PC-3 (cell line): ENCODE results near the gene ZNF800. TPM values are rescaled to one million over a fixed set of nuclear protein-coding genes. Genes with fewer than 3 reads are reported as not detected.

ENCODE experiments used
- ATAC-seq: fragments of 200-7000 bp; cut with Tn5 transposase; 2 replicates; pipeline ENCODE4 v1.9.1; 2020; ENCODE audit warnings: mild to moderate bottlenecking, moderate library complexity
- BruUV-seq: library from RNA; stranded (reverse); fragments of 400-500 nt; replicated peaks from 2 replicates; lab custom pipeline; 2021; lab: Mats Ljungman, UMichigan
- CTCF ChIA-PET: fragments of 300-600 bp; sonication (Branson Sonifier 250); formaldehyde crosslinking; loops from one replicate; lab custom pipeline; 2022; ENCODE audit warnings: antibody characterized with exemption; lab: Charles Lee
- POLR2A ChIA-PET: fragments of 300-600 bp; sonication (Branson Sonifier 250); formaldehyde crosslinking; loops from one replicate; lab custom pipeline; 2022; ENCODE audit warnings: antibody characterized with exemption; ENCODE audit not compliant: unreplicated experiment; lab: Charles Lee
- DNase-seq: peaks from one replicate; pipeline ENCODE4 v3.0.0-alpha.2; 2015
- H2AFZ ChIP-seq: fragments of 300-600 bp; sonication (generic); 2 replicates; pipeline ENCODE4 v1.6.0; 2016; ENCODE audit warnings: antibody characterized with exemption, low read length
- H3F3A ChIP-seq: fragments of 300-600 bp; sonication (generic); one replicate; pipeline ENCODE4 v1.6.0; 2017; ENCODE audit warnings: antibody characterized with exemption, low read length, control low read depth, mild to moderate bottlenecking; ENCODE audit not compliant: unreplicated experiment
- H3K27ac ChIP-seq: fragments of 300-600 bp; sonication (generic); 2 replicates; pipeline ENCODE4 v1.5.1; 2016; ENCODE audit warnings: mild to moderate bottlenecking, low read length
- H3K27me3 ChIP-seq: fragments of 300-600 bp; sonication (generic); 2 replicates; pipeline ENCODE4 v1.6.1; 2016; ENCODE audit warnings: low read length, mixed read lengths
- H3K36me3 ChIP-seq: fragments of 300-600 bp; sonication (generic); 2 replicates; pipeline ENCODE4 v1.6.1; 2016; ENCODE audit warnings: low read depth, mixed run types, low read length, mixed read lengths
- H3K4me1 ChIP-seq: fragments of 300-600 bp; sonication (generic); 2 replicates; pipeline ENCODE4 v1.5.1; 2016; ENCODE audit warnings: low read length; ENCODE audit not compliant: insufficient read depth
- H3K4me2 ChIP-seq: fragments of 300-600 bp; sonication (generic); 2 replicates; pipeline ENCODE4 v1.6.0; 2016; ENCODE audit warnings: low read length
- H3K4me3 ChIP-seq: fragments of 300-600 bp; sonication (generic); 2 replicates; pipeline ENCODE4 v1.5.1; 2016; ENCODE audit warnings: mild to moderate bottlenecking, low read length, mixed read lengths
- H3K79me2 ChIP-seq: fragments of 300-600 bp; sonication (generic); 2 replicates; pipeline ENCODE4 v1.6.1; 2017; ENCODE audit warnings: low read length, mixed read lengths
- H3K9ac ChIP-seq: fragments of 300-600 bp; sonication (generic); 2 replicates; pipeline ENCODE4 v1.6.0; 2016; ENCODE audit warnings: mild to moderate bottlenecking, low read length
- H3K9me2 ChIP-seq: fragments of 300-600 bp; sonication (generic); replicated peaks from 2 replicates; pipeline ENCODE4 v1.6.1; 2016; ENCODE audit warnings: mixed run types, low read length, mixed read lengths
- H3K9me3 ChIP-seq: fragments of 300-600 bp; sonication (generic); 2 replicates; pipeline ENCODE4 v1.6.1; 2016; ENCODE audit warnings: low read length, mixed read lengths
- H4K20me1 ChIP-seq: fragments of 300-600 bp; sonication (generic); 2 replicates; pipeline ENCODE4 v1.6.1; 2016; ENCODE audit warnings: low read length, mixed read lengths
- CTCF ChIP-seq: fragments of 300-600 bp; sonication (generic); conservative IDR thresholded peaks from 2 replicates; pipeline ENCODE4 v1.5.1; 2017; ENCODE audit warnings: antibody characterized with exemption, low read depth, mild to moderate bottlenecking, low read length
- EZH2 ChIP-seq: fragments of 300-600 bp; sonication (generic); IDR thresholded peaks from one replicate; pipeline ENCODE4 v1.6.1; 2017; ENCODE audit warnings: antibody characterized with exemption, mild to moderate bottlenecking, low read length; ENCODE audit not compliant: unreplicated experiment
- EZH2phosphoT487 ChIP-seq: fragments of 300-600 bp; sonication (generic); IDR thresholded peaks from 2 replicates; pipeline ENCODE4 v1.6.1; 2018; ENCODE audit warnings: mild to moderate bottlenecking, antibody characterized with exemption, low read length, borderline replicate concordance
- intact Hi-C: fragments of 100-400 bp; cut with micrococcal nuclease; formaldehyde crosslinking; loops from 2 replicates; pipeline ENCODE4 v1.9.0; 2023
- total RNA-seq: library from RNA; depleted of rRNA; stranded (reverse); fragments of >200 nt; gene quantifications from 2 replicates; pipeline ENCODE4 v1.2.3, GENCODE V29; 2014

ZNF800 gene
- total RNA-seq, 1 experiment from 2014 or later = 13.2 TPM

GRCh38 chr7:127337581-127337980 lies 54.9 kb downstream of the ZNF800 start:
- no peak overlapping the region for H2AFZ ChIP-seq
- no peaks in the 10 kb centered on the region for H4K20me1 ChIP-seq
- no peaks in the 10 kb centered on the region for H3K4me1 ChIP-seq
- BruUV-seq = no TSS peak
- ChIA-PET POLR2A (no interaction called here), CTCF (no interaction called here)
- H3K27ac ChIP-seq = no peak overlapping the region
- no peaks in the 10 kb centered on the region for H3K36me3 ChIP-seq
- TF ChIP-seq EZH2 = no peak
- TF ChIP-seq EZH2phosphoT487 = no peak
- no peak for TF ChIP-seq CTCF
- no peaks in the 10 kb centered on the region for H3K9me2 ChIP-seq
- H3K79me2 ChIP-seq = no peaks in the 10 kb centered on the region
- H3K4me3 ChIP-seq = no peak overlapping the region
- H3K9ac ChIP-seq = no peak overlapping the region
- no peak overlapping the region for H3K4me2 ChIP-seq
- no peaks in the 10 kb centered on the region for H3F3A ChIP-seq
- DNase-seq (no peak), ATAC-seq (no peak; the same call in 1 of the 2 replicates)
- H3K27me3 ChIP-seq = peaks cover 8% of the 10 kb centered on the region
- intact Hi-C loops = no loop called here
- no peaks in the 10 kb centered on the region for H3K9me3 ChIP-seq

GRCh38 chr7:127336458-127336857 lies 56.0 kb downstream of the ZNF800 start:
- ChIA-PET CTCF (no interaction called here), POLR2A (no interaction called here)

DNA sequence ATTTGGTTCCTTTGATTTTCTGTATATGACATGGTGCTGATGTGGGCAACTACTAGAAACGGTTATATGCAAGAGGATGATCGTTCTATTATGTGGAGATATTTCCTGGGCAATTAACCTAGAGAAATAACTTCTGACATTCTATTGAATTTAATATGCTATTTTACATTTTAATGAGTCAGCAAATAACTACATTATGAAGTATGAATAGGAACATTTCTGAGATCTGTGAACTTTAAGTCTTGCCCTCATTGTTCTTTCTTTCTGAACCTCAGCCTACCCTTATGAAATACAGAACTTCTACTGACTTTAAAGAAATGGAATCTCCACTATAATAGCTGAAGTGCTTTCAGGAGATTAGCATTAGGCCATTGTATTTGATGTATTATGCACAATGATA lies 59.6 kb downstream of the ZNF800 start:
- no peaks in the 10 kb centered on the region for H3F3A ChIP-seq
- CTCF ChIA-PET = no interaction called here
- no peak for ATAC-seq
- POLR2A ChIA-PET = interaction anchor here (0.7 kb wide), 1 partner anchor 60 kb away, joined by 5 read pairs; no protein-coding TSS in a partner anchor
- intact Hi-C loops = no loop called here
- TF ChIP-seq EZH2phosphoT487 (no peak), EZH2 (no peak), CTCF (no peak)
- H3K4me1 ChIP-seq = no peaks in the 10 kb centered on the region
- H3K9me2 ChIP-seq = no peaks in the 10 kb centered on the region
- no peak overlapping the region for H3K4me2 ChIP-seq
- H3K27me3 ChIP-seq = peaks cover 12% of the 10 kb centered on the region
- no peak for DNase-seq
- no peaks in the 10 kb centered on the region for H3K36me3 ChIP-seq
- H3K79me2 ChIP-seq = no peaks in the 10 kb centered on the region
- BruUV-seq = no TSS peak
- H3K9ac ChIP-seq = no peak overlapping the region
- H3K4me3 ChIP-seq = no peak overlapping the region
- H3K27ac ChIP-seq = no peak overlapping the region
- H3K9me3 ChIP-seq = no peaks in the 10 kb centered on the region
- H4K20me1 ChIP-seq = no peaks in the 10 kb centered on the region
- no peak overlapping the region for H2AFZ ChIP-seq

More at GRCh38 chr7:127336458-127336857, 56.0 kb downstream of the ZNF800 start:
- Histone ChIP-seq H3K4me3 (no peak overlapping the region), H3K27ac (no peak overlapping the region), H3K4me2 (no peak overlapping the region), H3K79me2 (no peaks in the 10 kb centered on the region), H3F3A (no peaks in the 10 kb centered on the region), H2AFZ (no peak overlapping the region), H3K9me3 (no peaks in the 10 kb centered on the region), H4K20me1 (no peaks in the 10 kb centered on the region), H3K4me1 (no peaks in the 10 kb centered on the region), H3K36me3 (no peaks in the 10 kb centered on the region), H3K27me3 (peaks cover 8% of the 10 kb centered on the region), H3K9me2 (no peaks in the 10 kb centered on the region), H3K9ac (no peak overlapping the region)
- no TSS peak for BruUV-seq
- ATAC-seq = no peak
- no peak for TF ChIP-seq EZH2phosphoT487
- no peak for DNase-seq
- intact Hi-C loops = no loop called here
